Fibroblast of lung (primary cell): Measurements from ENCODE around the gene LPA. TPM values are rescaled to one million over a fixed set of nuclear protein-coding genes. Genes with fewer than 3 reads are reported as not detected.

Experiments
- DNase-seq, 2 donors: peaks; one replicate each; pipeline versions ENCODE4 v3.0.0 to v3.0.0-alpha.2; 2010; ENCODE audit warnings: low read depth in 2 of 2
- H2AFZ ChIP-seq: 2 replicates; pipeline ENCODE4 v1.5.1; 2012; ENCODE audit warnings: low read length, control low read depth, inconsistent platforms
- H3K27ac ChIP-seq: 2 replicates; pipeline ENCODE4 v1.5.1; 2011; ENCODE audit warnings: low read length, control low read depth; ENCODE audit not compliant: insufficient read depth
- H3K27me3 ChIP-seq: 2 replicates; pipeline ENCODE4 v1.5.1; 2011; ENCODE audit warnings: mild to moderate bottlenecking, low read length; ENCODE audit not compliant: control insufficient read depth, insufficient read depth
- H3K36me3 ChIP-seq: 2 replicates; pipeline ENCODE4 v1.5.1; 2011; ENCODE audit warnings: low read length; ENCODE audit not compliant: control insufficient read depth, insufficient read depth
- H3K4me1 ChIP-seq: 2 replicates; pipeline ENCODE4 v1.5.1; 2011; ENCODE audit warnings: low read length; ENCODE audit not compliant: control insufficient read depth, insufficient read depth; ENCODE audit errors: extremely low read depth
- H3K4me2 ChIP-seq: 2 replicates; pipeline ENCODE4 v1.5.1; 2011; ENCODE audit warnings: low read length, control low read depth; ENCODE audit not compliant: insufficient read depth; ENCODE audit errors: extremely low read depth
- H3K4me3 ChIP-seq, 4 experiments: fragments of 200-600 bp in 1 of 4; sonication (generic) in 1 of 4; replicated peaks in 1 of 4; 2 replicates each; pipeline ENCODE4 v1.5.1; 2011 to 2016; ENCODE audit warnings: low read length in 4 of 4, low read depth in 3 of 4, mild to moderate bottlenecking in 3 of 4, control low read depth in 2 of 4, inconsistent platforms in 1 of 4, mixed read lengths in 1 of 4; ENCODE audit not compliant: insufficient read depth in 1 of 4; ENCODE audit errors: control extremely low read depth in 1 of 4
- H3K79me2 ChIP-seq: 2 replicates; pipeline ENCODE4 v1.5.1; 2012; ENCODE audit warnings: mild to moderate bottlenecking, low read length, inconsistent platforms; ENCODE audit not compliant: control insufficient read depth, insufficient read depth
- H3K9ac ChIP-seq: 2 replicates; pipeline ENCODE4 v1.5.1; 2011; ENCODE audit warnings: mild to moderate bottlenecking, low read length, control low read depth; ENCODE audit not compliant: insufficient read depth
- H3K9me3 ChIP-seq: 2 replicates; pipeline ENCODE4 v1.5.1; 2012; ENCODE audit warnings: low read depth, low read length; ENCODE audit not compliant: control insufficient read depth, insufficient read depth
- H4K20me1 ChIP-seq: 2 replicates; pipeline ENCODE4 v1.5.1; 2011; ENCODE audit warnings: low read length; ENCODE audit not compliant: control insufficient read depth, insufficient read depth; ENCODE audit errors: extremely low read depth
- CTCF ChIP-seq, 2 donors: IDR thresholded peaks in 1 of 2; conservative IDR thresholded peaks in 1 of 2; 1 replicate in 1 of 2; 2 replicates in 1 of 2; pipeline ENCODE4 v1.5.1; 2011 to 2012; ENCODE audit warnings: low read length in 2 of 2, control low read depth in 1 of 2, inconsistent platforms in 1 of 2, low read depth in 1 of 2, mild to moderate bottlenecking in 1 of 2
- EZH2 ChIP-seq: IDR thresholded peaks from 2 replicates; pipeline ENCODE4 v1.5.1; 2012; ENCODE audit warnings: low read length, control low read depth, mild to moderate bottlenecking; ENCODE audit errors: missing control alignments
- polyA plus RNA-seq, 2 donors: library from polyadenylated mRNA; depleted of rRNA in 1 of 2; stranded (reverse) in 1 of 2; unstranded in 1 of 2; fragments of >200 nt; gene quantifications; 2 replicates each; pipeline ENCODE4 v1.2.1, GENCODE V29; 2011 to 2012; ENCODE audit warnings: missing spikeins in 1 of 2
- total RNA-seq: library from RNA; depleted of rRNA; stranded (reverse); fragments of >200 nt; gene quantifications from 2 replicates; pipeline ENCODE4 v1.2.1, GENCODE V29; 2014

LPA gene
- total and polyA plus RNA-seq, 2 donors (not counting 1 experiment from before 2014, with no cell fraction given) = not detected

GRCh38 chr6:160662429-160662828 is 1.6 kb downstream of the LPA start:
- Histone ChIP-seq H3K27me3 (no peaks in the 10 kb centered on the region), H3K9ac (no peak overlapping the region), H3K27ac (no peak overlapping the region), H3K4me2 (no peak overlapping the region), H3K9me3 (no peaks in the 10 kb centered on the region), H3K36me3 (no peaks in the 10 kb centered on the region), H4K20me1 (no peaks in the 10 kb centered on the region), H3K79me2 (no peaks in the 10 kb centered on the region), H2AFZ (no peak overlapping the region), H3K4me1 (no peaks in the 10 kb centered on the region), H3K4me3 (no peak overlapping the region)
- no peak for TF ChIP-seq CTCF (conservative IDR thresholded peaks at IDR 0.05 in 1 of 2, IDR thresholded peaks at IDR 0.05 in 1 of 2; ENCODE audit: low read depth in 1 of 2, low read length in 2 of 2)
- TF ChIP-seq EZH2 = no peak
- no peak for DNase-seq

- H3K4me2 ChIP-seq = no peak overlapping the region
- no peak overlapping the region for H3K9ac ChIP-seq
- no peaks in the 10 kb centered on the region for H3K9me3 ChIP-seq
- TF ChIP-seq EZH2 (no peak), CTCF (conservative IDR thresholded peaks at IDR 0.05 in 1 of 2, IDR thresholded peaks at IDR 0.05 in 1 of 2; ENCODE audit: low read depth in 1 of 2, low read length in 2 of 2) (no peak)
- H4K20me1 ChIP-seq = no peaks in the 10 kb centered on the region
- H3K36me3 ChIP-seq = no peaks in the 10 kb centered on the region
- DNase-seq = no peak
- H3K79me2 ChIP-seq = no peaks in the 10 kb centered on the region
- H3K27ac ChIP-seq = no peak overlapping the region
- H3K27me3 ChIP-seq = no peaks in the 10 kb centered on the region
- H3K4me1 ChIP-seq = no peaks in the 10 kb centered on the region
- H3K4me3 ChIP-seq = no peak overlapping the region
- H2AFZ ChIP-seq = no peak overlapping the region
These were observed 2.9 kb downstream of the LPA start for GRCh38 chr6:160661216-160661615.

- DNase-seq = no peak
- no peak overlapping the region for H3K4me3 ChIP-seq
- no peaks in the 10 kb centered on the region for H4K20me1 ChIP-seq
- H3K4me1 ChIP-seq = no peaks in the 10 kb centered on the region
- H2AFZ ChIP-seq = no peak overlapping the region
- H3K27me3 ChIP-seq = no peaks in the 10 kb centered on the region
- TF ChIP-seq EZH2 (no peak), CTCF (conservative IDR thresholded peaks at IDR 0.05 in 1 of 2, IDR thresholded peaks at IDR 0.05 in 1 of 2; ENCODE audit: low read depth in 1 of 2, low read length in 2 of 2) (no peak)
- H3K27ac ChIP-seq = no peak overlapping the region
- H3K9me3 ChIP-seq = no peaks in the 10 kb centered on the region
- no peak overlapping the region for H3K4me2 ChIP-seq
- no peaks in the 10 kb centered on the region for H3K36me3 ChIP-seq
- no peaks in the 10 kb centered on the region for H3K79me2 ChIP-seq
- no peak overlapping the region for H3K9ac ChIP-seq
These were observed 4.5 kb downstream of the LPA start for GRCh38 chr6:160659562-160659961.
